Measurements from ENCODE around the gene RNF41.

RNF41 gene

DNA sequence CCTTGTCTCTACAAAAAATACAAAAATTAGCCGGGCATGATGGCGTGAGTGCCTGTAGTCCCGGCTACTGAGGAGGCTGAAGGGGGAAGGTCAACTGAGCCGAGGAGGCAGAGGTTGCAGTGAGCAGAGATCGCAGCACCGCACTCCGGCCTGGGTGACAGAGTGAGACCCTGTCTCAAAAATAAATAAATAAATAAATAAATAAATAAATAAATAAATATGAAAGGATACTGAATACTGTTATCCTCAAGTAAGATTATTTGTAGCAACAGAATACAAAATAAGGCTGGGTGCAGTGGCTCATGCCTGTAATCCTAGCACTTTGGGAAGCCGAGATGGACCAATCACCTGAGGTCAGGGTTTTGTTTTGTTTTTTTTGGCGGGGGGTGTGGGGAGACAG, 1.9 kb downstream of the RNF41 start:
- TF ChIP-seq, protein P1, sequence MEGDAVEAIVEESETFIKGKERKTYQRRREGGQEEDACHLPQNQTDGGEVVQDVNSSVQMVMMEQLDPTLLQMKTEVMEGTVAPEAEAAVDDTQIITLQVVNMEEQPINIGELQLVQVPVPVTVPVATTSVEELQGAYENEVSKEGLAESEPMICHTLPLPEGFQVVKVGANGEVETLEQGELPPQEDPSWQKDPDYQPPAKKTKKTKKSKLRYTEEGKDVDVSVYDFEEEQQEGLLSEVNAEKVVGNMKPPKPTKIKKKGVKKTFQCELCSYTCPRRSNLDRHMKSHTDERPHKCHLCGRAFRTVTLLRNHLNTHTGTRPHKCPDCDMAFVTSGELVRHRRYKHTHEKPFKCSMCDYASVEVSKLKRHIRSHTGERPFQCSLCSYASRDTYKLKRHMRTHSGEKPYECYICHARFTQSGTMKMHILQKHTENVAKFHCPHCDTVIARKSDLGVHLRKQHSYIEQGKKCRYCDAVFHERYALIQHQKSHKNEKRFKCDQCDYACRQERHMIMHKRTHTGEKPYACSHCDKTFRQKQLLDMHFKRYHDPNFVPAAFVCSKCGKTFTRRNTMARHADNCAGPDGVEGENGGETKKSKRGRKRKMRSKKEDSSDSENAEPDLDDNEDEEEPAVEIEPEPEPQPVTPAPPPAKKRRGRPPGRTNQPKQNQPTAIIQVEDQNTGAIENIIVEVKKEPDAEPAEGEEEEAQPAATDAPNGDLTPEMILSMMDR (IDR thresholded peaks at IDR 0.05; ENCODE audit: insufficient read depth, low read length, poor library complexity, severe bottlenecking), result no peak
- Histone ChIP-seq H3K4me3 (replicated peaks; ENCODE audit: low read depth, low read length) (peak overlapping the region; percentile 83), H3K36me3 (ENCODE audit: control insufficient read depth, insufficient read depth, low read length) (peaks cover 2% of the 10 kb centered on the region), H3K27me3 (replicated peaks; ENCODE audit: control insufficient read depth, insufficient read depth, low read length) (no peaks in the 10 kb centered on the region)
- no peak for DNase-seq (ENCODE audit: extremely low read depth, insufficient read length)

DNA sequence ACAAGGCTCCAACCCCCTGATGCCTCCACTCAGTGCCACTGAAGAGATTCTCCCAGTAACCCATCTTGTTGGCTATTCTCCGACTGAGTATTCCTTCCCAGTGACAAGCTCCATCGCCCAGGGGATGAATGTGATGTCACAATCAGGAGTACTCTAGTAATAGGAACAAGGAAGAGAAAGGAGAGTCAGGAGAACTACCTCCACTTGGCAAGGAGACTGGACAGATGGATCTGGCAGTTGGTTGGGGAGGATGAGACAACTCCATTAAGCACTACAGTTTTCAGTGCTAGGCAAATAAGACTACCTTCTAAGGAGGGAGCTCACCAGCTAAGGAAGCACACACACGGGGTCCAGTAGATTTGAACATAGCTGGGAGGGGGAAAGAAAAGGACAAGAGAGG, 5.3 kb downstream of the RNF41 start:
- H3K27me3 ChIP-seq (replicated peaks; ENCODE audit: control insufficient read depth, insufficient read depth, low read length), result no peaks in the 10 kb centered on the region
- TF ChIP-seq, protein P1 (IDR thresholded peaks at IDR 0.05; ENCODE audit: insufficient read depth, low read length, poor library complexity, severe bottlenecking), result no peak
- H3K36me3 ChIP-seq (ENCODE audit: control insufficient read depth, insufficient read depth, low read length), result peaks cover 5% of the 10 kb centered on the region
- H3K4me3 ChIP-seq (replicated peaks; ENCODE audit: low read depth, low read length), result no peak overlapping the region
- no peak for DNase-seq (ENCODE audit: extremely low read depth, insufficient read length)

DNA sequence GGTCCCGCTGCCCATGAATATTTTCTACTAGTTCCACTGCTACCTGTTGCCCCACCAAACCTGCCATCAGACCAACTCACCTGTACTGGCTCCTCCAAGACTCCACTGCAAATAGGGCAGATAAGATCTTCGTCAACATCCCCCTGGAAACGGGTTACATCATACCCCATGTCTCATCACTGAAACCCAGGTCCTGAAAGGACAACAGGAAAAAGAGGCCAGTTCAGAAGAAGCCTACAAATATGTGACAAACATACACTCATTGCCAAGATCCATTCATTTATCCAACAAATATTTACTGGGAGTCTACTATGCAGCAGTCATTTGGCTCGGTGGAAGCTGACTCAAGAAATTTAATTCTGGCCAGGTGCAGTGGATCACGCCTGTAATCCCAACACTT, 7.8 kb downstream of the RNF41 start:
- no peak for DNase-seq (ENCODE audit: extremely low read depth, insufficient read length)
- TF ChIP-seq, protein P1 (IDR thresholded peaks at IDR 0.05; ENCODE audit: insufficient read depth, low read length, poor library complexity, severe bottlenecking), result no peak
- Histone ChIP-seq H3K36me3 (ENCODE audit: control insufficient read depth, insufficient read depth, low read length) (peaks cover 13% of the 10 kb centered on the region), H3K27me3 (replicated peaks; ENCODE audit: control insufficient read depth, insufficient read depth, low read length) (no peaks in the 10 kb centered on the region), H3K4me3 (replicated peaks; ENCODE audit: low read depth, low read length) (no peak overlapping the region)

DNA sequence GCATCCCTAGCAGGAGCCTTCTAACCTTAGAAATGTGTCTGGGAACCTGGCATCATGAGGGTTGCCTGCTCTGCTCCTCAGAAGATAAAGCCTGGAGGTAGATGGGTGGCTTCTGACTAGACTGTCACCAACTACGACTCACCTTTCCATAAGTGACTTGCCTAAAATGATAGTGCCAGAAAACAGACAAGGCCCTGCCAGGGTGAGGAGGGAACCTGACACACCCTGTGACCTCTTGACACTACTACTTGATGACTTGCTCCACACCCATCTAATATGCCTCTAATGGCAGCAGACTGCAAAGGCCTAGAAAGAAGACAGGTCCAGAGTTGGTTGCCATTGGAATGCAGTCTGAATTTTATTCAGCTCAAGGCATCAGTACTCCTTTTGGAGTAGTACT, 9.4 kb downstream of the RNF41 start:
- Histone ChIP-seq H3K4me3 (replicated peaks; ENCODE audit: low read depth, low read length) (no peak overlapping the region), H3K27me3 (replicated peaks; ENCODE audit: control insufficient read depth, insufficient read depth, low read length) (no peaks in the 10 kb centered on the region), H3K36me3 (ENCODE audit: control insufficient read depth, insufficient read depth, low read length) (peaks cover 21% of the 10 kb centered on the region)
- DNase-seq (ENCODE audit: extremely low read depth, insufficient read length), result no peak
- TF ChIP-seq, protein P1 (IDR thresholded peaks at IDR 0.05; ENCODE audit: insufficient read depth, low read length, poor library complexity, severe bottlenecking), result no peak

DNA sequence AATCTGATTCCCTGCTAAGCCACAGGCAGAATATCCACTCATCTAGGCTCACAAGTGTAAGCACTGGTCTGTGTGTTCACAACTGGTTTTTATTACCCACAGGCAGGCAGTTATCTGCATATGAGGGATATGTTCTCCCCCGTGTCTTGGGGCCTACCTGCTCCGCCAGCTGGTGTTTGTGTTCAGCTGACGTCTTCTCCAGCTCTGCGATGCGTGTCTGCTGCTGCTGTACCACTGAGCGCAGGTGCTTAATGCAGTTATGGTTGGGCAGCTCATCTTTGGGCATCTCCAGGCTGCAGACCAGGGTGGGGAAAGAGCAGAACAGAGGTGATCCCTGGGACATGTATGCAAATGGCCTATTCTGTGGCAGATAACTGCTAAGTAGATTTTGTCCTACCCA, 13.7 kb downstream of the RNF41 start:
- TF ChIP-seq, protein P1 (IDR thresholded peaks at IDR 0.05; ENCODE audit: insufficient read depth, low read length, poor library complexity, severe bottlenecking), result no peak
- no peaks in the 10 kb centered on the region for H3K27me3 ChIP-seq (replicated peaks; ENCODE audit: control insufficient read depth, insufficient read depth, low read length)
- no peak overlapping the region for H3K4me3 ChIP-seq (replicated peaks; ENCODE audit: low read depth, low read length)
- peaks cover 30% of the 10 kb centered on the region for H3K36me3 ChIP-seq (ENCODE audit: control insufficient read depth, insufficient read depth, low read length)
- DNase-seq (ENCODE audit: extremely low read depth, insufficient read length), result no peak

DNA sequence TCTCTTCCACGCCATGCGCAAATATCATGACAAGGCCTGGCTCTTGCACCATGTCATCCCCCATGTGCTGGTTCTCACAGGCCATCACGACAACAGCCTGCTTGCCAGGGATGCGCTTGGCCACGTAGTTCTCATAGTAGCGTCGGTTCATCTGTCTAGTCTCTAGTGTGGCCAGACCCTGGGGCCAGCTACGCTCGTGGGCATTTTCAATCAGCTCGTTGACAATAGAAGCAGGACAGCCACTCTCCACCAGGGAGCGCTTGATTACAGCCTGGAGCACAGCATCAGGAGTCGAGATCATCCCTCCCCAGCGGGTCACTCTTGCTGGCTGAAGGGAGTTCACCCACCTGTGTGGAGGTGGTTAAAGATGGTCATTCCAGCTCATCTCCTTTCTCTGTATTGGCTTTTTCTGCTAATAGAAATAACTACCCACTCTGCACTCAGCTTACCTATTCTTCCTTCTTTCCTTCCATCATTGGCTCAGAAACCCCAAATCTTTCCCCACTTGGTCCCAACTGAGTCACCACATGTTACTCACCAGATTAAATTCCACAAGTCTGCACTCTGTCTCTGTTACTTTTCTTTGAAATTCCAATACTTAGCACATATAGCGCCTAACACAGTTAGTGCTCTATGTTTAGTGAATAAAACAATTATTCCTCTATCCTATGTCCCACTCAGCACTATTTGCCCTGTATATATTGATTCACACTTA, 15.1 kb downstream of the RNF41 start:
- no peak for DNase-seq (ENCODE audit: extremely low read depth, insufficient read length)
- Histone ChIP-seq H3K4me3 (replicated peaks; ENCODE audit: low read depth, low read length) (no peak overlapping the region), H3K36me3 (ENCODE audit: control insufficient read depth, insufficient read depth, low read length) (peaks cover 28% of the 10 kb centered on the region), H3K27me3 (replicated peaks; ENCODE audit: control insufficient read depth, insufficient read depth, low read length) (no peaks in the 10 kb centered on the region)
- TF ChIP-seq, protein P1 (IDR thresholded peaks at IDR 0.05; ENCODE audit: insufficient read depth, low read length, poor library complexity, severe bottlenecking), result peak; percentile 55
